ENCODE data around the gene WDFY4. TPM values are rescaled to one million over a fixed set of nuclear protein-coding genes. Genes with fewer than 3 reads are reported as not detected.

WDFY4 gene
- total RNA-seq, 1 donor from 2014 or later: 1.6 TPM

- no peak for ATAC-seq
These were observed 314.7 kb downstream of the WDFY4 start for GRCh38 chr10:48999346-48999745.

DNA sequence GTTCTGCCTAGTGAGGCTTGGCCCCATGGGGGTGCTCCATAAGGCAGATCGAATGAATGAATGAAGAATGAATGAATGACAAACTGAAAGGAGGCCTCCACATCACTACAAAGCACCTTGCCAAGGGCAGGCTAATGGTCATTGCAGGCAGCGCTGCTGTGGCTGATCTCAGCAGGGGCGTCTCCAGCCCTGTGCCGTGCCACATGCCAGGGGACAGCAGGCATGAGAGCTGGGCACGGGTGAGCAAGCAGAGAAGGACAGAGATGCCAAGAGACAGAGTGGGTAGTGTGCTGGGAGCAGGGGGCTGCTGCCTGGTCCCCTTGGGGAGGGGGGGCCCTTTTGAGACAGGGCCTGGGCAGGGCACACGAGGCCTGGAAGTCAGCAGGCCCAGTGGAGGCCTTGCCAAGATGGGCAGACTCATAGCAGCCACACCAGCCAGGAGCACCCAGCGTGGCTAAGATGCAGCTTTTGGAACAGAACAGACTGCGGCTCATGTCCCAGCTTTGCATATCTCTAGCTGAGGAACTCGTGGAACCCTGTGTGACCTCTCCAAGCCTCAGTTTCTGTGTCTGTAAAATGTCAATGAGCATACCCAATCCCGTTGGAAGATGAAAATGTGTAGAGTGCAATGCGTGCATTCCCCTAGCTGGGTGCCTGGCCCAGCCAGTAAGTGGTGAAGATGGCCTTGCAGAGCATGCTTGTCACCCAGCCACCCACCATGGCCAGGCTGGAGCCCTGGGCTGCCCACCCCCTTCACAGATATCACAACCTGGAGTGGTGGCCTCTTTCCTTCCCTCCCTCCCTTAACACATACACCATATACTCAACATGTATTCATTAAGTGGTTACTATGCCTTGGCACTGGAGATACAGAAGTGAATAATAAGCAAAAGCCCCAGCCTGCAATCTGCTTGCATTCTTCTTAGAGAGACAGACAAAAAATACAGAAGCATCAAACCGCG is 316.0 kb downstream of the WDFY4 start:
- ATAC-seq: no peak

DNA sequence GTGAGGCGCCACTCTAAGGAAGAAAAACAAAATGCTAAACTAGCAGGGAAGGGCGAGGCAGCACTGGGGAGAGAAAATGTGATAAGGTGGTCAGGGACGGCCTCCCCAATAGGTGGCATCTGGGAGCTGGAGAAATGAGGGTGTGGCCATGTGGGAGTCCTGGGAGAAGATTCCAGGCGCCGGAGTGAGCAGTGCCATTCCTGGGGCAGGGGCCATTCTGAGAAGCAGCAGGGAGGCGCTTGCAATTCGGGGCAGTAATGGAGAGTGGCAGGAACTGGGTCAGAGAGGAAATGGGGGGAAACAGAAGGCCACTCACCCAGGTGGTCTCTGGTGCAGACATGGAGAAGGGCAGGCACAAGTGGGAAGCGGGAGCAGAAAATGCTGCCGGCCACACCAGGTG is 316.7 kb downstream of the WDFY4 start:
- no peak for ATAC-seq

GRCh38 chr10:49001870-49002672 is 317.4 kb downstream of the WDFY4 start:
- no peak for ATAC-seq

DNA sequence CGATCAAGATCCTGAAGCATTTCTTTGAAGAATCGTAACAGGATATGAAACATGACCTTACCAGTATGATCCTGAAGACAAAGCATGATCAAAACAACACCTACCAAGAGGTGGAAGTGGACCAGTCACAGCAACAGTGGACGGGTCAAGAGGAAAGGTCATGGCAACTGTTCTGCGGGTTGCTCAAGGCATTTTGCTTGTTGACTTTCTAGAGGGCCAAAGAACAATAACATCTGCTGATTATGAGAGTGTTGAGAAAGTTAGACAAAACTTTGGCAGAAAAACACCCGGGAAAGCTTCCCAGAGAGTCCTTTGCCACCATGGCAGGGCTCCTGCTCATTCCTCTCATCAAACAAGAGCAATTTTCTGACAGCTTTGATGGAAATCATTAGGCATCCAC is 320.6 kb downstream of the WDFY4 start:
- no peak for ATAC-seq

GRCh38 chr10:49007129-49007528 is 322.5 kb downstream of the WDFY4 start:
- ATAC-seq: no peak

DNA sequence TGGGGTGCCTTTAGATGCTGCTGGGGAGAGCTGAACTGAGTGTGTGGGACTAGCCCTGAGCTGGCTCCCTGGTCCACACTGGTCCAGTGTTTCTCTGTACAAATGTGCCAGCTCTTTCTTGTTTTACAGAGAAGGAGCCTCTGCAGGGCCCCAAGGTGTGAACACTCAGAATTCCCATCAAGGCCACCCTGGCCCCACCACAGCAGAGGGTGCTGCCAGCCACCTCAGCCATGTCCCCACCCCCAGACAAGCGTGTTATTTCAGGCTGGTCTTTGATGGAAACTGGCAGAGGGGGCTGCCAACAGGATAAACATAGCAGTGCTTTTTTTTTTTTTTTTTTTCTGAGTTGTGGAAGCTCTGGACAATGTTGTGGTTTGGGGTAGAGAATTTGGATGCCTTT is 323.4 kb downstream of the WDFY4 start:
- no peak for ATAC-seq

DNA sequence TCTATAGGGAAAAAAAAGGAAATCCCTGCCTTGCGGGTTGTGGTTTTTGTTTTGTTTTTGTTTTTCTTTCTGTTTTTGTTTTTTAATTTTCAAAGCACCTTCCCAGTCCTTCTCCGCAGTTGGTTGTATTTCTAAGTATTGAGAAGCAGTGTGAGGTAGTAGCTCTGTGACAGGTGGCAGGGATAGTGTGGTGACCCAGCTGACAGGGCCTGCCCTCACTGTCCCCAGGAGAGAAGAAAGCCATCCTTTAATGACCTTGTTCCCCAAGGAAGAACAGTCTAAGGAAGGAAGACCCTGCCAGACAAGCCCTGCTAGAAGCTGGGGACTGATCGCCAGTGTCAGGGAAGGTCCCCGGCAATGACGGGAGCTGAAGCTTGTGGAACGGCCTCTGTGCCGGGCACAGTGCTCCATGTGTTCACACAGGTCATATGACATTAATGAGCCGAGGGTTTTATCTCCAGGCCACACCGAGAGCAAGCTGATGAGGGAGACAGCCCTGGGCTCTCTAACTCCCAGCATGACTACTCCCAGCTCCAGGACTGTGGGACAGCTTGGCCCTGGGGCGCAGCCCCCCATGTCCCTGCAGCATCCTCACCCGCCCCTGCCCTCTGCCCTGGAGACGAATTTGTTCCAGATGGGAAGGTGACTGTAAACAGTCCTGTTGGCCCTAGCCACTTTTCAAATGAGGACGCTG is 324.0 kb downstream of the WDFY4 start:
- ATAC-seq: no peak

- ATAC-seq: no peak
These were observed 324.7 kb downstream of the WDFY4 start for GRCh38 chr10:49009199-49009979.

GRCh38 chr10:49010295-49010694 is 325.6 kb downstream of the WDFY4 start:
- ATAC-seq: peak; percentile 39

GRCh38 chr10:49010865-49011264 is 326.2 kb downstream of the WDFY4 start:
- ATAC-seq: no peak

DNA sequence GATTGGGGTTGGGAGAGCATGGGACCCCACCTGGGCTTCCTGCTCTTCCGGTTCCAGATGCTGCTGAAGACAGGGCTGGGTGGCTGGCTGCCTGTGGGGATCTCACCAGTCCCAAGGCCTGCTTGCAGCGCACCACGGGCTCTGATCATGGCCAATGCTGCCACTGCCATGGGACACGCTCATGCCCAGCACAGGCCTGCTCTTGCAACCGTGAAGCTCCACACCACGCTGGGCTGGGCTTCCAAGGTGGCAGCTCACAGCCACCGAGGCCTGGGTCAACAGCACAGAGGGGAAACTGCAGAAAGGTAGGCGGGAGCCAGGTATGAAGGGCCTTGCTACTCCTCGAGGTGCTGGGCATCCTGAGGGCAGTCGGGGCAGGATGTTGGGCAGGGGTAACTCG is 327.1 kb downstream of the WDFY4 start:
- no peak for ATAC-seq

- ATAC-seq: no peak
These were observed 327.9 kb downstream of the WDFY4 start for GRCh38 chr10:49012603-49013002.

DNA sequence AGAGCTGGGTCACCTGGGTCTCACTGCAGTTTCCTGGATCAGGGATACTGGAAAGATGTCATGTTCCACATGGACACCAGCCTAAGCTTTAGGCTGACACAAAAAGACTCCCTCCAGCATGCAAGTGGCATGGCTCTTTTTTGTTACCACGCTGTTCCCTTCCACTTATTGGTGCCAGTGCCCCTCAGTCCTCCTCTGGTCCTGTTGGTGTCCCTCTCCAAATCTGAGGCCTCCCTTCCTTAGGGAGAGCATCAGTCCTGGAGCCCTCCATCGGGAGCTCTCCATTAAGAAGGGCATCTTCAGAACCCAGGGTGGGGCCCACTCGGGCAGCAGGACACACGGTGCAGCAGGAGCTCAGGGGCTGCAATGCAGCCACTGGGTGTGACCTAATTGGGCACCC is 331.0 kb downstream of the WDFY4 start:
- no peak for ATAC-seq

DNA sequence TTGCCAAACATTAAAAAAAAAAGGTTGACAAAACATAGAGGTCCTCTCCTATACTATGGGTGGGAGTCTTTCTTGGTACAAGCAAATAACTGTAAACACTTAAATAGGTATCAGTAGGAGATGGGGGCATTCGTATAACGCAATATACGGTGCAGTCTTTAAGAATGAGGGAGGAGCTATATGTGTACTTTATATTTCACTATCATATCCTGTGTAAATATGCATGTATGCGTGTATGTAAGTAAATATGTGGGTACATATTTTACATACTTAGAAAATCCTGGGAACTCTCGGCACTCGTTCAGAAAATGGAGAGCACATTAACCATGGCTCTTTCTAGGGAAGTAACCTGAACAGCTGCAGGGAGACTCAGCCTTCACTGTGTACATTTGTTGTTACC is 337.0 kb downstream of the WDFY4 start:
- ATAC-seq: no peak

DNA sequence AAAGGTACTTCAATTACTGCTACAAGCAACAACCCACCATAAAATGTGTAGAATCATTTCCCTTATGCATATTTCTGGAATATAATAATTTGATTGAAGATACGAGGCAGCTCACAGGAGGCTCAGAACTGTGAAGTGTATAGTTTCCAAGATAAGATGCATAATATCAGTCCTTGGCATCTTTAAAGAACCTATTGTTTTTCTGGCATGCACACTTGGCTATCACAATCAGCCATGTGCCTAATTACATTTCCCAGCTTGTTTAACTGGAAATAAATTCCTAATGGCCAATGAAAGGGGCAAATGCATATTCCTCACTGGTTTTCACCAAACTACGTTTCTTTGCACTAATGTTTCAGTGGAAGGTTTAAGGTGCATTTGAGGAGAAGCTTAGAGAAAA is 338.4 kb downstream of the WDFY4 start:
- ATAC-seq: no peak

DNA sequence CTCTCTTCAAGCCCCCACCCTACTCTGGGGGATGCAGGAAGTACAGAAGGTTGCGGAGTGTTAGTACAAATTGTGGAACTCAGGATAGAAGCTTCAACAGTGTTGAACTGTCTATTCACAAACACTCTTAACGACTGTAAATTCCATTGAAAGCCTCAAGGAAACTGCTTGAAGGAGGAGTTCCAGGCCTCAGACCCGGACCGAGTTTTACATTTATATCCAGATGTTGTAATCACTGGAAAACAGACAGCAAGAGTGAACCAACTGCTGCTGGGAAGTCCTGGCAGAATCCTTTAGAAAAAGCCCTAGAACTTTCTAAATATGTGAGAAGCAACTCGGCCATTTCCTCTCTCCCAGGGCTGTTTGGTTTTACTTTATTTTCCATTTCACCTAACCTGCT is 339.1 kb downstream of the WDFY4 start:
- ATAC-seq: no peak

DNA sequence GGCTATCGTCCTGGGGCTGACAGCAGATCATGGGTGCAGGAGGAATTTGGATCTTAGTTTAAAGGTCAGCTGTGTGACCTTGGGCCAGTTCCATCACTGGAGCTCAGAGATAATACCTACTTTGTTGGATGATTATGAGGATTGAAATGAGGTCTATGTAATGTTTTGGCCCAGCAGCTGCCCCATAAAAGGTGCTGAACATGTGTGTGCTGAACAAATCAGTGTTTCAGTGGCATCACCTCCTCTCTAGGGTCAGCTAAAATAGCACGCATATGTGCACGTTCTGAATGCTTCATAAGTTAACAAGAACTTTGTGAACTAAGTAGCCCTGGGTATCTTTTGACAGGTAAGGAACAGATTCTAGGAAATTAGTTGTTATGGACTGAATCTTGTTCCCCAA is 339.8 kb downstream of the WDFY4 start:
- ATAC-seq: no peak

GRCh38 chr10:49025347-49025983 is 340.8 kb downstream of the WDFY4 start:
- ATAC-seq: no peak

DNA sequence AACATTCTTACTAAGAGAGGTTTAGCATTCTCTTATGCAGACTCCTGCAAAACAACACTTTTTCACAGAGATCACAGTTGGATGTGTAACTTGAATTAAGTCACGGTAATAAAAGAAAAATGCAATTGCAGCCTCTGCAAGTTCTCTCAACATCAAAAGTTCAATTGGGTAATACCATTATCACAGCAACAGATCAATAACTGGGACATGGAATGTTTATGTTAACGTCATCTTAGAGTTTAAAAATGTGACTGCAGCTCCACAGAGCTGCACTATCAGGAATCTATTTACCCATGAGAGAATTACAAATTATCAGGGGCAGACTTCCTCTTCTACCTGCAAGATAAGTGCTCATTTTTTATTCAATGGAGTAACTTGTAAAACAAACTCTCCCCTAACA is 344.0 kb downstream of the WDFY4 start:
- ATAC-seq: no peak

DNA sequence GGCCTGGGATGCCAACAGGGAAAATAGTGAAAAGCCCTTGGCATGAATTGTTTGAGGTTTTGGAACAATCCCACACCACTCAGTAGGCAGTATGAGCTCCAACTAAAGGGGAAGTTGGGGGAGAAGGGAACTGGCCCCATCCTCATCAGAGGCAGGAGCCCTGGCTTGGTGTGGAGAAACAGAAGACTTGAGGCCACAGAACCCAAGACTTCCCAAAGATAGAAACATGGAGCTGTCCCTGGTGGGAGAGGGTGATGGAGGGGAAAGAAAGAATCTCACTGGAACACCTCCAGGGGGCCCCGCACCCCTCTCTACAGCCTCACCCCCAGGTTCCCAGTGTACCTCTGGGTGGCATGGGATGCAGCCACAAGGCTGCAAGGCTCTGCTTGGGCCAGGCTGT is 345.0 kb downstream of the WDFY4 start:
- ATAC-seq: no peak
